SK-N-SH treated with all-trans-retinoic acid at 6 μM for 48 hours (cell line): ENCODE data around the gene SUCLA2.

Source experiments
- ATAC-seq: fragments of 200-7000 bp; cut with Tn5 transposase; 3 replicates; pipeline ENCODE4 v1.9.1; 2020; ENCODE audit warnings: mild to moderate bottlenecking, moderate library complexity
- ARNTL ChIP-seq: fragments of 450-650 bp; formaldehyde crosslinking; IDR thresholded peaks from 2 replicates; pipeline ENCODE4 v1.5.0; 2020; ENCODE audit warnings: low read depth, mild to moderate bottlenecking, moderate library complexity, borderline replicate concordance
- BACH2 ChIP-seq: fragments of 250-450 bp; sonication (Bioruptor Pico); IDR thresholded peaks from 2 replicates; pipeline ENCODE4 v1.9.0; 2021; ENCODE audit warnings: mild to moderate bottlenecking, borderline replicate concordance
- CSDC2 ChIP-seq: fragments of 250-450 bp; sonication (Bioruptor Pico); IDR thresholded peaks from 2 replicates; pipeline ENCODE4 v1.5.0; 2020; ENCODE audit warnings: mild to moderate bottlenecking, moderate library complexity
- ESRRG ChIP-seq: fragments of 250-450 bp; sonication (Bioruptor Pico); IDR thresholded peaks from 2 replicates; pipeline ENCODE4 v1.6.1; 2021; ENCODE audit warnings: mild to moderate bottlenecking
- GLIS3 ChIP-seq: fragments of 250-450 bp; sonication (Bioruptor Pico); IDR thresholded peaks from 2 replicates; pipeline ENCODE4 v1.5.0; 2020; ENCODE audit warnings: mild to moderate bottlenecking, moderate library complexity
- OSR1 ChIP-seq: fragments of 250-450 bp; sonication (Bioruptor Pico); IDR thresholded peaks from 2 replicates; pipeline ENCODE4 v1.8.0; 2022; ENCODE audit warnings: moderate library complexity, mild to moderate bottlenecking, inconsistent platforms
- PPARA ChIP-seq: fragments of 250-450 bp; sonication (Bioruptor Pico); IDR thresholded peaks from 2 replicates; pipeline ENCODE4 v1.5.0; 2020; ENCODE audit warnings: mild to moderate bottlenecking, borderline replicate concordance
- RARB ChIP-seq: fragments of 250-450 bp; sonication (Bioruptor Pico); IDR thresholded peaks from 2 replicates; pipeline ENCODE4 v1.8.0; 2021; ENCODE audit warnings: mild to moderate bottlenecking, moderate library complexity
- SNAI2 ChIP-seq: fragments of 250-450 bp; sonication (Bioruptor Pico); IDR thresholded peaks from 2 replicates; pipeline ENCODE4 v1.5.0; 2020; ENCODE audit warnings: mild to moderate bottlenecking, moderate library complexity
- TCF4 ChIP-seq: fragments of 250-450 bp; sonication (Bioruptor Pico); IDR thresholded peaks from 2 replicates; pipeline ENCODE4 v1.8.0; 2021; ENCODE audit warnings: mild to moderate bottlenecking, moderate library complexity, borderline replicate concordance
- TOX ChIP-seq: fragments of 250-450 bp; sonication (Bioruptor Pico); IDR thresholded peaks from 2 replicates; pipeline ENCODE4 v1.8.0; 2021; ENCODE audit warnings: mild to moderate bottlenecking, moderate library complexity, borderline replicate concordance
- ZC3H10 ChIP-seq: fragments of 250-450 bp; sonication (Bioruptor Pico); IDR thresholded peaks from 2 replicates; pipeline ENCODE4 v1.5.1; 2021; ENCODE audit warnings: mild to moderate bottlenecking, moderate library complexity
- ZFP3 ChIP-seq: fragments of 250-450 bp; sonication (Bioruptor Pico); IDR thresholded peaks from 2 replicates; pipeline ENCODE4 v1.5.0; 2020; ENCODE audit warnings: mild to moderate bottlenecking, moderate library complexity
- ZNF565 ChIP-seq: fragments of 450-650 bp; formaldehyde crosslinking; conservative IDR thresholded peaks from 2 replicates; pipeline ENCODE4 v1.5.0; 2020; ENCODE audit warnings: low read depth, mild to moderate bottlenecking, moderate library complexity
- ZNF70 ChIP-seq: fragments of 450-650 bp; formaldehyde crosslinking; IDR thresholded peaks from 2 replicates; pipeline ENCODE4 v1.5.0; 2020; ENCODE audit warnings: mild to moderate bottlenecking, moderate library complexity
- ZNF8 ChIP-seq: fragments of 450-650 bp; formaldehyde crosslinking; IDR thresholded peaks from 2 replicates; pipeline ENCODE4 v1.5.0; 2020; ENCODE audit warnings: mild to moderate bottlenecking, moderate library complexity
- TF ChIP-seq, protein P1 (sequence below): fragments of 250-450 bp; sonication (Bioruptor Pico); IDR thresholded peaks from 2 replicates; pipeline ENCODE4 v1.5.1; 2021; ENCODE audit warnings: mild to moderate bottlenecking, moderate library complexity
- TF ChIP-seq, protein P2 (sequence below): fragments of 250-450 bp; sonication (Bioruptor Pico); IDR thresholded peaks from 2 replicates; pipeline ENCODE4 v1.8.0; 2020; ENCODE audit warnings: mild to moderate bottlenecking, moderate library complexity, borderline replicate concordance
- TF ChIP-seq, protein P3 (sequence below): fragments of 250-450 bp; sonication (Bioruptor Pico); IDR thresholded peaks from 2 replicates; pipeline ENCODE4 v1.5.0; 2020; ENCODE audit warnings: mild to moderate bottlenecking, moderate library complexity
- TF ChIP-seq, protein P4 (sequence below): fragments of 250-450 bp; sonication (Bioruptor Pico); IDR thresholded peaks from 2 replicates; pipeline ENCODE4 v1.8.0; 2021; ENCODE audit warnings: low read depth, mild to moderate bottlenecking, moderate library complexity, borderline replicate concordance

Gene SUCLA2

DNA sequence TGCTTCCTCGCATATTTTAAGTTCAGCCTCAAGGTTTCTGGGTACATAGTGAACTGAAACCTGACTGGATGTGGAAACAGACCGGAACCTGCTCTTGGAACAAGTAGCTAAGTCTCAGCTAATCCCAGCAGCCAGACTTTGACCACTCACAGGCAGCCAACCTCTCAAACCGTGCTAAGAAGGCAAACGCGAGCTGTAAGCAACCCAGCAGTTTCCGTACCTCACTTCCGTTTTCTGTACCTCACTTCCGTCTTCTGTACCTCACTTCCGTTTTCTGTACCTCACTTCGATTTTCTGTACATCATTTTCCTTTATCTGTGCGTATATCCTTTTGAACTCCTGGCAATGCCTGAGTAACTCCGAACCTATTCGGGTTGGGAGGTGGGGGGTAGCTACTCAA is 96.8 kb downstream of the SUCLA2 start:
- TF ChIP-seq ZFP3 (CRISPR knock-in tag): no peak
- TF ChIP-seq GLIS3: no peak
- TF ChIP-seq OSR1 (CRISPR knock-in tag): no peak
- no peak for TF ChIP-seq ZNF70 (CRISPR knock-in tag)
- TF ChIP-seq, protein P1, sequence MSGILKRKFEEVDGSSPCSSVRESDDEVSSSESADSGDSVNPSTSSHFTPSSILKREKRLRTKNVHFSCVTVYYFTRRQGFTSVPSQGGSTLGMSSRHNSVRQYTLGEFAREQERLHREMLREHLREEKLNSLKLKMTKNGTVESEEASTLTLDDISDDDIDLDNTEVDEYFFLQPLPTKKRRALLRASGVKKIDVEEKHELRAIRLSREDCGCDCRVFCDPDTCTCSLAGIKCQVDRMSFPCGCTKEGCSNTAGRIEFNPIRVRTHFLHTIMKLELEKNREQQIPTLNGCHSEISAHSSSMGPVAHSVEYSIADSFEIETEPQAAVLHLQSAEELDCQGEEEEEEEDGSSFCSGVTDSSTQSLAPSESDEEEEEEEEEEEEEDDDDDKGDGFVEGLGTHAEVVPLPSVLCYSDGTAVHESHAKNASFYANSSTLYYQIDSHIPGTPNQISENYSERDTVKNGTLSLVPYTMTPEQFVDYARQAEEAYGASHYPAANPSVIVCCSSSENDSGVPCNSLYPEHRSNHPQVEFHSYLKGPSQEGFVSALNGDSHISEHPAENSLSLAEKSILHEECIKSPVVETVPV: no peak
- TF ChIP-seq, protein P2, sequence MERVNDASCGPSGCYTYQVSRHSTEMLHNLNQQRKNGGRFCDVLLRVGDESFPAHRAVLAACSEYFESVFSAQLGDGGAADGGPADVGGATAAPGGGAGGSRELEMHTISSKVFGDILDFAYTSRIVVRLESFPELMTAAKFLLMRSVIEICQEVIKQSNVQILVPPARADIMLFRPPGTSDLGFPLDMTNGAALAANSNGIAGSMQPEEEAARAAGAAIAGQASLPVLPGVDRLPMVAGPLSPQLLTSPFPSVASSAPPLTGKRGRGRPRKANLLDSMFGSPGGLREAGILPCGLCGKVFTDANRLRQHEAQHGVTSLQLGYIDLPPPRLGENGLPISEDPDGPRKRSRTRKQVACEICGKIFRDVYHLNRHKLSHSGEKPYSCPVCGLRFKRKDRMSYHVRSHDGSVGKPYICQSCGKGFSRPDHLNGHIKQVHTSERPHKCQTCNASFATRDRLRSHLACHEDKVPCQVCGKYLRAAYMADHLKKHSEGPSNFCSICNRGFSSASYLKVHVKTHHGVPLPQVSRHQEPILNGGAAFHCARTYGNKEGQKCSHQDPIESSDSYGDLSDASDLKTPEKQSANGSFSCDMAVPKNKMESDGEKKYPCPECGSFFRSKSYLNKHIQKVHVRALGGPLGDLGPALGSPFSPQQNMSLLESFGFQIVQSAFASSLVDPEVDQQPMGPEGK (CRISPR knock-in tag): no peak
- no peak for TF ChIP-seq ARNTL (CRISPR knock-in tag)
- TF ChIP-seq BACH2 (CRISPR knock-in tag): no peak
- no peak for TF ChIP-seq ZNF8
- no peak for TF ChIP-seq ZNF565
- TF ChIP-seq PPARA (CRISPR knock-in tag): no peak
- no peak for TF ChIP-seq RARB (CRISPR knock-in tag)
- TF ChIP-seq ZC3H10: no peak
- no peak for ATAC-seq

DNA sequence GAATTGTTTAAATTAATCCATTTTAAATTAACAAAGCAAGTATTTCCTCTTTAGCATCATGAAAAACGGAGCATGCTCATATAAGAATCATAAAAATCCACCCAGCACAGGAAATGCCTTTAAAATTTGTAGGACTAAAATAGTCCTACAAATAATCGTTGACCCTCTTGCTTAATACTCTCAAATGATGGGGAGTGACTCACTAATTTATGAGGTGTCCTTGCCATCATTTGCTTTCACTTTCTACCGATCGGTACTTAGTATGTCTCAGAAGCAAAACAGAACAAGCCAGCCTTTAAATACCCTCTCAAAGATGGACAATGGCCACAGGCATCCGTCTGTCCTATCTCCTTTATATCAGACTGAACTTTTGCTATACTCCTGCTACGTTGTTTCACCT is 97.2 kb downstream of the SUCLA2 start:
- TF ChIP-seq ZC3H10 (no peak), ESRRG (CRISPR knock-in tag) (no peak), SNAI2 (CRISPR knock-in tag) (no peak), RARB (CRISPR knock-in tag) (no peak), PPARA (CRISPR knock-in tag) (no peak), ZFP3 (CRISPR knock-in tag) (no peak), TOX (CRISPR knock-in tag) (no peak), GLIS3 (no peak), ARNTL (CRISPR knock-in tag) (no peak), ZNF565 (no peak), CSDC2 (CRISPR knock-in tag) (no peak), TCF4 (no peak), BACH2 (CRISPR knock-in tag) (no peak)
- TF ChIP-seq, protein P2 (CRISPR knock-in tag): no peak
- TF ChIP-seq, protein P3, sequence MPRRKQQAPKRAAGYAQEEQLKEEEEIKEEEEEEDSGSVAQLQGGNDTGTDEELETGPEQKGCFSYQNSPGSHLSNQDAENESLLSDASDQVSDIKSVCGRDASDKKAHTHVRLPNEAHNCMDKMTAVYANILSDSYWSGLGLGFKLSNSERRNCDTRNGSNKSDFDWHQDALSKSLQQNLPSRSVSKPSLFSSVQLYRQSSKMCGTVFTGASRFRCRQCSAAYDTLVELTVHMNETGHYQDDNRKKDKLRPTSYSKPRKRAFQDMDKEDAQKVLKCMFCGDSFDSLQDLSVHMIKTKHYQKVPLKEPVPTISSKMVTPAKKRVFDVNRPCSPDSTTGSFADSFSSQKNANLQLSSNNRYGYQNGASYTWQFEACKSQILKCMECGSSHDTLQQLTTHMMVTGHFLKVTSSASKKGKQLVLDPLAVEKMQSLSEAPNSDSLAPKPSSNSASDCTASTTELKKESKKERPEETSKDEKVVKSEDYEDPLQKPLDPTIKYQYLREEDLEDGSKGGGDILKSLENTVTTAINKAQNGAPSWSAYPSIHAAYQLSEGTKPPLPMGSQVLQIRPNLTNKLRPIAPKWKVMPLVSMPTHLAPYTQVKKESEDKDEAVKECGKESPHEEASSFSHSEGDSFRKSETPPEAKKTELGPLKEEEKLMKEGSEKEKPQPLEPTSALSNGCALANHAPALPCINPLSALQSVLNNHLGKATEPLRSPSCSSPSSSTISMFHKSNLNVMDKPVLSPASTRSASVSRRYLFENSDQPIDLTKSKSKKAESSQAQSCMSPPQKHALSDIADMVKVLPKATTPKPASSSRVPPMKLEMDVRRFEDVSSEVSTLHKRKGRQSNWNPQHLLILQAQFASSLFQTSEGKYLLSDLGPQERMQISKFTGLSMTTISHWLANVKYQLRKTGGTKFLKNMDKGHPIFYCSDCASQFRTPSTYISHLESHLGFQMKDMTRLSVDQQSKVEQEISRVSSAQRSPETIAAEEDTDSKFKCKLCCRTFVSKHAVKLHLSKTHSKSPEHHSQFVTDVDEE (CRISPR knock-in tag): no peak
- TF ChIP-seq, protein P1: no peak
- TF ChIP-seq, protein P4, sequence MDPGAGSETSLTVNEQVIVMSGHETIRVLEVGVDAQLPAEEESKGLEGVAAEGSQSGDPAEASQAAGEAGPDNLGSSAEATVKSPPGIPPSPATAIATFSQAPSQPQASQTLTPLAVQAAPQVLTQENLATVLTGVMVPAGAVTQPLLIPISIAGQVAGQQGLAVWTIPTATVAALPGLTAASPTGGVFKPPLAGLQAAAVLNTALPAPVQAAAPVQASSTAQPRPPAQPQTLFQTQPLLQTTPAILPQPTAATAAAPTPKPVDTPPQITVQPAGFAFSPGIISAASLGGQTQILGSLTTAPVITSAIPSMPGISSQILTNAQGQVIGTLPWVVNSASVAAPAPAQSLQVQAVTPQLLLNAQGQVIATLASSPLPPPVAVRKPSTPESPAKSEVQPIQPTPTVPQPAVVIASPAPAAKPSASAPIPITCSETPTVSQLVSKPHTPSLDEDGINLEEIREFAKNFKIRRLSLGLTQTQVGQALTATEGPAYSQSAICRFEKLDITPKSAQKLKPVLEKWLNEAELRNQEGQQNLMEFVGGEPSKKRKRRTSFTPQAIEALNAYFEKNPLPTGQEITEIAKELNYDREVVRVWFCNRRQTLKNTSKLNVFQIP (CRISPR knock-in tag): no peak
- TF ChIP-seq, all 23 proteins: peak for 0
- no peak for ATAC-seq
